GM12878 (cell line): ENCODE results near the gene FAM120A. TPM values are rescaled to one million over a fixed set of nuclear protein-coding genes. Genes with fewer than 3 reads are reported as not detected.

Experiments used
- ATAC-seq: fragments of 200-7000 bp; cut with Tn5 transposase; 3 replicates; pipeline ENCODE4 v1.9.1; 2020; ENCODE audit warnings: mild to moderate bottlenecking, moderate library complexity
- BruUV-seq: library from RNA; stranded (reverse); fragments of 400-500 nt; replicated peaks from 2 replicates; lab custom pipeline; 2021; lab: Mats Ljungman, UMichigan
- CTCF ChIA-PET: fragments of 300-600 bp; sonication (Branson Sonifier 250); formaldehyde crosslinking; extraction: SDS; loops from one replicate; lab custom pipeline; 2021; ENCODE audit warnings: inconsistent platforms; lab: Yijun Ruan, JAX
- POLR2A ChIA-PET: fragments of 350-600 bp; formaldehyde crosslinking; extraction: SDS; loops from one replicate; lab custom pipeline; 2021; ENCODE audit warnings: inconsistent platforms; lab: Charles Lee
- RAD21 ChIA-PET: fragments of 300-600 bp; sonication (Branson Sonifier 250); formaldehyde crosslinking; loops from one replicate; lab custom pipeline; 2023; ENCODE audit warnings: antibody characterized with exemption; ENCODE audit not compliant: unreplicated experiment; lab: Charles Lee
- SMC1A ChIA-PET: fragments of 300-600 bp; sonication (Branson Sonifier 250); formaldehyde crosslinking; loops from one replicate; lab custom pipeline; 2023; ENCODE audit not compliant: unreplicated experiment, uncharacterized antibody; lab: Charles Lee
- DNase-seq: peaks from one replicate; pipeline ENCODE4 v3.0.0-alpha.2; 2011; ENCODE audit warnings: low read depth, low spot score
- FAIRE-seq: peaks from 3 replicates; lab custom pipeline; 2011; peaks lifted over from hg19 to GRCh38; lab: Jason Lieb, UNC
- H2AFZ ChIP-seq: 2 replicates; pipeline ENCODE4 v1.6.0; 2011; ENCODE audit warnings: low read depth, low read length, control low read depth; ENCODE audit not compliant: control insufficient read depth
- H3K27ac ChIP-seq: 2 replicates; pipeline ENCODE4 v1.5.1; 2011; ENCODE audit warnings: control low read depth; ENCODE audit not compliant: control insufficient read depth, insufficient read depth
- H3K27me3 ChIP-seq, 2 experiments: replicated peaks in 1 of 2; 2 replicates each; pipeline versions ENCODE4 v1.6.0 to v1.6.1; 2011; ENCODE audit warnings: low read length in 1 of 2; ENCODE audit not compliant: control insufficient read depth in 2 of 2, insufficient read depth in 2 of 2
- H3K36me3 ChIP-seq, 2 experiments: 2 replicates each; pipeline ENCODE4 v1.5.1; 2011; ENCODE audit warnings: low read length in 1 of 2; ENCODE audit not compliant: control insufficient read depth in 2 of 2, insufficient read depth in 2 of 2
- H3K4me1 ChIP-seq: 2 replicates; pipeline ENCODE4 v1.6.1; 2011; ENCODE audit warnings: mild to moderate bottlenecking, low read length, moderate library complexity, mixed read lengths; ENCODE audit not compliant: control insufficient read depth, insufficient read depth
- H3K4me2 ChIP-seq: 2 replicates; pipeline ENCODE4 v1.6.0; 2011; ENCODE audit warnings: control low read depth; ENCODE audit not compliant: control insufficient read depth, insufficient read depth
- H3K4me3 ChIP-seq: fragments of 200-600 bp; sonication (generic); 2 replicates; pipeline ENCODE4 v1.5.1; 2016
- H3K79me2 ChIP-seq: 2 replicates; pipeline ENCODE4 v1.6.0; 2011; ENCODE audit warnings: low read length; ENCODE audit not compliant: control insufficient read depth, insufficient read depth
- H3K9ac ChIP-seq: 2 replicates; pipeline ENCODE4 v1.8.0; 2011; ENCODE audit warnings: low read length, control low read depth, mixed read lengths; ENCODE audit not compliant: control insufficient read depth, insufficient read depth
- H3K9me3 ChIP-seq: replicated peaks from 3 replicates; pipeline ENCODE4 v1.5.1; 2011; ENCODE audit warnings: mild to moderate bottlenecking, low read length; ENCODE audit not compliant: control insufficient read depth, insufficient read depth
- H4K20me1 ChIP-seq: 2 replicates; pipeline ENCODE4 v1.6.0; 2011; ENCODE audit not compliant: control insufficient read depth, insufficient read depth
- CBX3 ChIP-seq: fragments of 200-600 bp; sonication (generic); IDR thresholded peaks from 2 replicates; pipeline ENCODE4 v1.6.1; 2016; ENCODE audit warnings: low read depth, borderline replicate concordance
- HDAC2 ChIP-seq: fragments of 200-600 bp; sonication (generic); IDR thresholded peaks from 2 replicates; pipeline ENCODE4 v1.6.1; 2017
- HDAC6 ChIP-seq: fragments of 200-600 bp; sonication (generic); IDR thresholded peaks from one replicate; pipeline ENCODE4 v1.8.0; 2017; ENCODE audit warnings: antibody characterized with exemption; ENCODE audit not compliant: unreplicated experiment
- MYB ChIP-seq: fragments of 150-350 bp; IDR thresholded peaks from 2 replicates; pipeline ENCODE4 v1.6.1; 2014; ENCODE audit warnings: mild to moderate bottlenecking, low read depth, low read length, borderline replicate concordance
- NFXL1 ChIP-seq: fragments of 450-650 bp; IDR thresholded peaks from 2 replicates; pipeline ENCODE4 v1.6.1; 2017; ENCODE audit warnings: antibody characterized with exemption, mild to moderate bottlenecking, borderline replicate concordance
- NR2C1 ChIP-seq: fragments of 450-650 bp; IDR thresholded peaks from 2 replicates; pipeline ENCODE4 v1.6.1; 2017; ENCODE audit warnings: antibody characterized with exemption, mild to moderate bottlenecking, moderate library complexity
- PBX3 ChIP-seq: IDR thresholded peaks from 2 replicates; pipeline ENCODE4 v1.6.1; 2011; ENCODE audit warnings: mild to moderate bottlenecking, low read depth, low read length, moderate library complexity; ENCODE audit not compliant: insufficient replicate concordance
- POLR2AphosphoS2 ChIP-seq: IDR thresholded peaks from 2 replicates; pipeline ENCODE4 v1.6.1; 2011; ENCODE audit warnings: low read depth, mild to moderate bottlenecking, low read length, improper control_type of control experiment, moderate library complexity
- RELA ChIP-seq: fragments of 450-650 bp; IDR thresholded peaks from 2 replicates; pipeline ENCODE4 v1.8.0; 2014; ENCODE audit warnings: borderline replicate concordance; ENCODE audit not compliant: partially characterized antibody
- SMARCA5 ChIP-seq: fragments of 450-650 bp; IDR thresholded peaks from 2 replicates; pipeline ENCODE4 v1.6.1; 2017; ENCODE audit warnings: mild to moderate bottlenecking
- ZNF274 ChIP-seq: IDR thresholded peaks from one replicate; pipeline ENCODE4 v1.8.0; 2011; ENCODE audit not compliant: insufficient read length, insufficient read depth
- WGBS: methylation state at CpG from one replicate; pipeline ENCODE4 v1.1.6; 2016; ENCODE audit warnings: low lambda C conversion rate; ENCODE audit not compliant: insufficient replicate concordance, insufficient coverage; ENCODE audit errors: missing lambda C conversion rate; 5-methylcytosine and 5-hydroxymethylcytosine counted together
- in situ Hi-C: fragments of 300-500 bp; cut with MboI; formaldehyde crosslinking; loops from 9 replicates; pipeline ENCODE4 v1.14.3; 2018; ENCODE audit warnings: mixed read lengths
- intact Hi-C: fragments of 100-400 bp; cut with micrococcal nuclease; formaldehyde crosslinking; loops from one replicate; pipeline ENCODE4 v1.14.2; 2022; ENCODE audit not compliant: unreplicated experiment
- polyA plus RNA-seq, 11 experiments: library from polyadenylated mRNA; depleted of rRNA in 4 of 11; unstranded in 6 of 11; stranded (reverse) in 5 of 11; fragments of >200 nt; fragmentation: Nextera tagmentation in 4 of 11; fragmentation: Illumina TruSeq in 1 of 11; extraction: Ambion mirVana in 4 of 11; extraction: Trizol in 1 of 11; gene quantifications; 1 replicate in 1 of 11; 2 replicates in 10 of 11; pipeline versions ENCODE4 v1.2.1 to v1.2.3, GENCODE V29; 2011 to 2016; ENCODE audit warnings: inconsistent platforms in 2 of 11, missing spikeins in 2 of 11, low read depth in 1 of 11
- total RNA-seq, 4 experiments: library from RNA; depleted of rRNA in 3 of 4; stranded (reverse); fragments of >200 nt in 3 of 4; fragmentation: Illumina TruSeq in 1 of 4; extraction: Trizol in 1 of 4; gene quantifications; 2 replicates each; pipeline versions ENCODE4 v1.2.1 to v1.2.3, GENCODE V29; 2013 to 2021
- TF ChIP-seq, protein P1 (sequence below): fragments of 450-650 bp; IDR thresholded peaks from 2 replicates; pipeline ENCODE4 v1.6.1; 2014; ENCODE audit warnings: mild to moderate bottlenecking
- TF ChIP-seq, protein P2 (sequence below): IDR thresholded peaks from 2 replicates; pipeline ENCODE4 v1.6.1; 2011; ENCODE audit warnings: borderline replicate concordance, low read depth, mild to moderate bottlenecking, moderate library complexity, mixed read lengths, low read length; ENCODE audit not compliant: insufficient read depth; ENCODE audit errors: extremely low read length
- TF ChIP-seq, protein P3 (sequence below): IDR thresholded peaks from 2 replicates; pipeline ENCODE4 v1.6.1; 2011; ENCODE audit warnings: low read depth, low read length, improper control_type of control experiment, borderline replicate concordance
- TF ChIP-seq, protein P4 (sequence below): IDR thresholded peaks from 2 replicates; pipeline ENCODE4 v1.6.1; 2012; ENCODE audit warnings: low read depth, low read length, improper control_type of control experiment
- TF ChIP-seq, protein P5 (sequence below), 3 experiments: IDR thresholded peaks in 2 of 3; conservative IDR thresholded peaks in 1 of 3; 2 replicates each; pipeline ENCODE4 v1.5.1; 2011; ENCODE audit warnings: low read depth in 3 of 3, low read length in 3 of 3, mild to moderate bottlenecking in 3 of 3, control low read depth in 2 of 3, moderate library complexity in 2 of 3, inconsistent platforms in 1 of 3, mixed read lengths in 1 of 3; ENCODE audit not compliant: control insufficient read depth in 2 of 3, insufficient read depth in 1 of 3; ENCODE audit errors: extremely low read depth in 1 of 3

Gene FAM120A
- total and polyA plus RNA-seq, 10 of the 15 experiments (the other 5 are each of a cell fraction or from before 2014, with no cell fraction given): 13.1 to 89.6 (median 52.5) TPM

DNA sequence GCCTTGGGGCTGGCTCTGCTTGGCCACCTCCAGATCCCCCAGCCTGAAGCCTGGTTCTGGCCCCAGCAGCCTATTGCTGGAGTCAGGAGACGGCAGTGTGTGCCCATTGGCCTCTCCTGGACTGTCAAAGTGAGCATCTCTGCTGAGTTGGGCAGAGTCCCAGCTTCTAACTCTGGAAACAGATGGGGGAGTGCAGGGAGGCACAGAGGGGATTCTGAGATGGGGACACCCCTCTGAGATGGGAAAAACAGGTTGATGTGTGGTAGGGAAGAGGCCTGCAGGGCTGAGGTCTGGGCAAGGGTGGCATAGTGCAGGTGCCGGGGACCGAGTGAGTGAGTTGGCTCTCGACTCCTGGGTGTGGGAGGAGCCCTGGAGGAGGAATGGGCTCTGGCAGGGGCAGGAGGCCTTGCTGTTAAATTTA is 152.4 kb downstream of the FAM120A start:
- H3K27me3 ChIP-seq: no peaks in the 10 kb centered on the region
- ATAC-seq: no peak
- 81% methylated on average over 4 of the region's 4 CpGs for WGBS
- SMC1A ChIA-PET: no interaction called here
- POLR2A ChIA-PET: no interaction called here
- DNase-seq: no peak
- intact Hi-C loops (no loop called here), in situ Hi-C loops (no loop called here)
- no peak overlapping the region for H3K4me3 ChIP-seq
- RAD21 ChIA-PET: no interaction called here
- no peak overlapping the region for H3K4me2 ChIP-seq
- H3K36me3 ChIP-seq: no peaks in the 10 kb centered on the region; a peak in 1 of 4 replicates
- H3K9ac ChIP-seq: no peak overlapping the region
- H3K79me2 ChIP-seq: no peaks in the 10 kb centered on the region
- H4K20me1 ChIP-seq: no peaks in the 10 kb centered on the region
- no peaks in the 10 kb centered on the region; the same call in 1 of the 3 replicates for H3K9me3 ChIP-seq
- H2AFZ ChIP-seq: no peak overlapping the region
- H3K27ac ChIP-seq: no peak overlapping the region
- CTCF ChIA-PET: no interaction called here
- H3K4me1 ChIP-seq: peaks cover 3% of the 10 kb centered on the region; the same call in 1 of the 2 replicates
- FAIRE-seq: no peak
- TF ChIP-seq, protein P1, sequence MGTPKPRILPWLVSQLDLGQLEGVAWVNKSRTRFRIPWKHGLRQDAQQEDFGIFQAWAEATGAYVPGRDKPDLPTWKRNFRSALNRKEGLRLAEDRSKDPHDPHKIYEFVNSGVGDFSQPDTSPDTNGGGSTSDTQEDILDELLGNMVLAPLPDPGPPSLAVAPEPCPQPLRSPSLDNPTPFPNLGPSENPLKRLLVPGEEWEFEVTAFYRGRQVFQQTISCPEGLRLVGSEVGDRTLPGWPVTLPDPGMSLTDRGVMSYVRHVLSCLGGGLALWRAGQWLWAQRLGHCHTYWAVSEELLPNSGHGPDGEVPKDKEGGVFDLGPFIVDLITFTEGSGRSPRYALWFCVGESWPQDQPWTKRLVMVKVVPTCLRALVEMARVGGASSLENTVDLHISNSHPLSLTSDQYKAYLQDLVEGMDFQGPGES: no peak
- TF ChIP-seq CBX3 (no peak), SMARCA5 (no peak), RELA (no peak), NFXL1 (no peak), POLR2AphosphoS2 (no peak), HDAC6 (no peak), MYB (no peak), ZNF274 (no peak), NR2C1 (no peak), HDAC2 (no peak), PBX3 (no peak)
- TF ChIP-seq, protein P2, sequence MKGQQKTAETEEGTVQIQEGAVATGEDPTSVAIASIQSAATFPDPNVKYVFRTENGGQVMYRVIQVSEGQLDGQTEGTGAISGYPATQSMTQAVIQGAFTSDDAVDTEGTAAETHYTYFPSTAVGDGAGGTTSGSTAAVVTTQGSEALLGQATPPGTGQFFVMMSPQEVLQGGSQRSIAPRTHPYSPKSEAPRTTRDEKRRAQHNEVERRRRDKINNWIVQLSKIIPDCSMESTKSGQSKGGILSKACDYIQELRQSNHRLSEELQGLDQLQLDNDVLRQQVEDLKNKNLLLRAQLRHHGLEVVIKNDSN: no peak
- TF ChIP-seq, protein P3, sequence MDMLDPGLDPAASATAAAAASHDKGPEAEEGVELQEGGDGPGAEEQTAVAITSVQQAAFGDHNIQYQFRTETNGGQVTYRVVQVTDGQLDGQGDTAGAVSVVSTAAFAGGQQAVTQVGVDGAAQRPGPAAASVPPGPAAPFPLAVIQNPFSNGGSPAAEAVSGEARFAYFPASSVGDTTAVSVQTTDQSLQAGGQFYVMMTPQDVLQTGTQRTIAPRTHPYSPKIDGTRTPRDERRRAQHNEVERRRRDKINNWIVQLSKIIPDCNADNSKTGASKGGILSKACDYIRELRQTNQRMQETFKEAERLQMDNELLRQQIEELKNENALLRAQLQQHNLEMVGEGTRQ: no peak
- TF ChIP-seq, protein P4, sequence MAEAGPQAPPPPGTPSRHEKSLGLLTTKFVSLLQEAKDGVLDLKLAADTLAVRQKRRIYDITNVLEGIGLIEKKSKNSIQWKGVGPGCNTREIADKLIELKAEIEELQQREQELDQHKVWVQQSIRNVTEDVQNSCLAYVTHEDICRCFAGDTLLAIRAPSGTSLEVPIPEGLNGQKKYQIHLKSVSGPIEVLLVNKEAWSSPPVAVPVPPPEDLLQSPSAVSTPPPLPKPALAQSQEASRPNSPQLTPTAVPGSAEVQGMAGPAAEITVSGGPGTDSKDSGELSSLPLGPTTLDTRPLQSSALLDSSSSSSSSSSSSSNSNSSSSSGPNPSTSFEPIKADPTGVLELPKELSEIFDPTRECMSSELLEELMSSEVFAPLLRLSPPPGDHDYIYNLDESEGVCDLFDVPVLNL: no peak
- TF ChIP-seq, protein P5, sequence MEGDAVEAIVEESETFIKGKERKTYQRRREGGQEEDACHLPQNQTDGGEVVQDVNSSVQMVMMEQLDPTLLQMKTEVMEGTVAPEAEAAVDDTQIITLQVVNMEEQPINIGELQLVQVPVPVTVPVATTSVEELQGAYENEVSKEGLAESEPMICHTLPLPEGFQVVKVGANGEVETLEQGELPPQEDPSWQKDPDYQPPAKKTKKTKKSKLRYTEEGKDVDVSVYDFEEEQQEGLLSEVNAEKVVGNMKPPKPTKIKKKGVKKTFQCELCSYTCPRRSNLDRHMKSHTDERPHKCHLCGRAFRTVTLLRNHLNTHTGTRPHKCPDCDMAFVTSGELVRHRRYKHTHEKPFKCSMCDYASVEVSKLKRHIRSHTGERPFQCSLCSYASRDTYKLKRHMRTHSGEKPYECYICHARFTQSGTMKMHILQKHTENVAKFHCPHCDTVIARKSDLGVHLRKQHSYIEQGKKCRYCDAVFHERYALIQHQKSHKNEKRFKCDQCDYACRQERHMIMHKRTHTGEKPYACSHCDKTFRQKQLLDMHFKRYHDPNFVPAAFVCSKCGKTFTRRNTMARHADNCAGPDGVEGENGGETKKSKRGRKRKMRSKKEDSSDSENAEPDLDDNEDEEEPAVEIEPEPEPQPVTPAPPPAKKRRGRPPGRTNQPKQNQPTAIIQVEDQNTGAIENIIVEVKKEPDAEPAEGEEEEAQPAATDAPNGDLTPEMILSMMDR (IDR thresholded peaks at IDR 0.05 in 2 of 3, conservative IDR thresholded peaks at IDR 0.05 in 1 of 3; ENCODE audit: control insufficient read depth in 2 of 3, extremely low read depth in 1 of 3, insufficient read depth in 1 of 3, low read depth in 3 of 3, low read length in 3 of 3): no peak
- TF ChIP-seq, all 136 proteins: peak for 0
- BruUV-seq: no TSS peak
